Measurements from ENCODE around the gene FARSB.

FARSB gene

DNA sequence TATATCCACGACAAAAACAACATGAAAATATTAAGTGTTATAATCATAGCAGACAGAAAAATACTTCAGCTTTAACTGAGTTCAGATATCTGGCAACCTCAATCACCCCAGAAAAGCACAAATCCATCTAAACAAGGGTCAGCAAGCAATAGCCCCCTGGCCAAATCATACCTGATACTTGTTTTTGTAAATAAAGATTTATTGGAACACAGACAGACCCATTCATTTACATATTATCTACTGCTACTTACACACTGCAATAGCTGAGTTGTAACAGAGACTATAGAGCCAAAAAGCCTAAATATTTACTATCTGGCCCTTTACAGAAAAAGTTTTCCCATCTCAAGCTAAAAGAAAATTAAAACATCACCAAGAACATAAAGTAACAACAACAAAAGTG, 12.8 kb downstream of the FARSB start:
- H3K27ac Mint-ChIP-seq, result no peak overlapping the region

DNA sequence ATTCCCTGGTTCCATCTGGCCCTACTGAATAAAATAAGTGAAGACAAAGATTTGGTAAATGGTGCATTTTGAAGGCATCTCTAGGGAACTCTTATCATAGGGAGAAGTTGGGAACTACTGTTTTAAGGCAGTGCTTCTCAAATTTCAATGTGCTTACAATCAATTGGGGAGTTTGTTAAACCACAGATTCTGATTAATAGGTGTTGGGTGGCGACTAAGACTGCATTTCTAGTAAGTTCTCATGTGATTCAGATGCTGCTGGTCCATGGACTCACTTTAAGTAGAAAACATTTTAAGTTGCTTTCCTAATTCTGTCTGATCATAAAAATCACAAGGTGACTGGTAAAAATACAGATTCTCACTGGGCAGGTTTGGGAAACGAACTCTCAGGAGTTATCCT, 14.6 kb downstream of the FARSB start:
- no peak overlapping the region for H3K4me3 Mint-ChIP-seq
- no peak overlapping the region for H3K27ac Mint-ChIP-seq
- ATAC-seq, result no peak
- H3K9me3 Mint-ChIP-seq, result peaks cover 6% of the 10 kb centered on the region
- H3K27me3 Mint-ChIP-seq, result no peaks in the 10 kb centered on the region
- peaks cover 13% of the 10 kb centered on the region for H3K4me1 Mint-ChIP-seq
- peaks cover 76% of the 10 kb centered on the region for H3K36me3 Mint-ChIP-seq

More for the DNA sequence above, 12.8 kb downstream of the FARSB start:
- ATAC-seq, result no peak
- H3K9me3 Mint-ChIP-seq, result peaks cover 4% of the 10 kb centered on the region
- peaks cover 73% of the 10 kb centered on the region for H3K36me3 Mint-ChIP-seq
- no peaks in the 10 kb centered on the region for H3K27me3 Mint-ChIP-seq
- H3K4me3 Mint-ChIP-seq, result no peak overlapping the region
- H3K4me1 Mint-ChIP-seq, result peaks cover 13% of the 10 kb centered on the region

DNA sequence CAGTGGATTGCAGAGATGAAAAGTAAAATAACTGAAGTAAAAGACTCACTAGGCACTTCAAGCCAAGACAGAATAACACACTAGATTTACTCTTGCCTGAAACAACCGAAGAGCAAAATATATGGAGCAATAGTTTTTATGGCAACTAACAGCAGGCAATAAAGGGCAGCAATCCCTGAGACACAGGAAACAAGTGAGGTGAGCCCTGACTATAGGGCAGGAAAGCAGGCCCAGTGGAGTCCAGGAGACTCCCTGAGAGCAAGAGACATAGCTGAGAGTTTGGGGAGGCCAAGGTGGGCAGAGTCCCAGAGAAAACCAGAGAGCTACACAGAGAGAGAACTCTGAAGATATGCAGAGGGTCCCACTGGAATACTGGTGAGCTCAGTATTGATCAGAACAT, 18.8 kb downstream of the FARSB start:
- Mint-ChIP-seq H3K27me3 (no peaks in the 10 kb centered on the region), H3K4me1 (no peaks in the 10 kb centered on the region), H3K27ac (no peak overlapping the region), H3K4me3 (no peak overlapping the region), H3K36me3 (peaks cover 61% of the 10 kb centered on the region), H3K9me3 (peaks cover 6% of the 10 kb centered on the region)
- ATAC-seq, result no peak

DNA sequence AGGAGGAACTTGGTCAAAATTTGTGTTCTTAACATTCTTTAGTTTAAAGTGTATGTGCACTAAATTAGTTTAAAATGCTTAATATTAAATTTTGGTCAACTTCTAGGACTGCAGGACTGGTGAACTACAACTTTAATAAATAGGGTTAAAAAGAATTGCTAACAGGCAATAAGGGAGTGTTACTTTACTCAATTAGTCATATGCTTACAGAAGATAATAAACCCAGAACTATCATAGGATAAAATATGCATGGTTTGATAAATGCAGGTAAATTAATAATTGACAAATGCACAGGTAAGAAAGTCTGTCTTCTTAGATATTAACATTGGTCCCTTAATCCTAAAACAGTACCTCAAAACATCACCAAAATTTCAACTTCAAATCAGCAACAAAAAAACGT, 20.6 kb downstream of the FARSB start:
- H3K36me3 Mint-ChIP-seq, result peaks cover 59% of the 10 kb centered on the region
- H3K4me1 Mint-ChIP-seq, result no peaks in the 10 kb centered on the region
- no peaks in the 10 kb centered on the region for H3K27me3 Mint-ChIP-seq
- no peak for ATAC-seq
- no peak overlapping the region for H3K4me3 Mint-ChIP-seq
- peak overlapping the region; percentile 51 for H3K27ac Mint-ChIP-seq
- H3K9me3 Mint-ChIP-seq, result peaks cover 6% of the 10 kb centered on the region

DNA sequence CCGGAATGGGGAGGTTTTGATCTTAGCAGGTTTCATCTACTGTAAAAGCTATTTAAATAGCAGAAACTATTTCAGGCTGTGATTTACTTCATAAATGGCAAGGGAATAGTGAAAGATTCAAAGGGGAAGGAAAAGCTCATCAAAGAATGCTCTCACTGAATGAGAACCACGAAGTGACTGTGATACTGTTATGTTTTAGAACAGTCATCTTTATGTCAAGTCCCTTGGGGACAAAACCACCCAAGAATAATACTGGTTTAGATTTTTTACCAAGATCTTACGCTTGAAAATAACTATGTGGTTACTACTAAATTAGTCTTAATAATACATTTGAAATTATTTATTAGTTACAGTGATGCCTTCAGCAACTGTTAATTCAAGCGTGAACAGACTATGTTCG, 28.1 kb downstream of the FARSB start:
- no peaks in the 10 kb centered on the region for H3K27me3 Mint-ChIP-seq
- no peaks in the 10 kb centered on the region for H3K9me3 Mint-ChIP-seq
- H3K36me3 Mint-ChIP-seq, result peaks cover 42% of the 10 kb centered on the region
- ATAC-seq, result no peak
- no peak overlapping the region for H3K27ac Mint-ChIP-seq
- H3K4me3 Mint-ChIP-seq, result no peak overlapping the region
- H3K4me1 Mint-ChIP-seq, result no peaks in the 10 kb centered on the region

DNA sequence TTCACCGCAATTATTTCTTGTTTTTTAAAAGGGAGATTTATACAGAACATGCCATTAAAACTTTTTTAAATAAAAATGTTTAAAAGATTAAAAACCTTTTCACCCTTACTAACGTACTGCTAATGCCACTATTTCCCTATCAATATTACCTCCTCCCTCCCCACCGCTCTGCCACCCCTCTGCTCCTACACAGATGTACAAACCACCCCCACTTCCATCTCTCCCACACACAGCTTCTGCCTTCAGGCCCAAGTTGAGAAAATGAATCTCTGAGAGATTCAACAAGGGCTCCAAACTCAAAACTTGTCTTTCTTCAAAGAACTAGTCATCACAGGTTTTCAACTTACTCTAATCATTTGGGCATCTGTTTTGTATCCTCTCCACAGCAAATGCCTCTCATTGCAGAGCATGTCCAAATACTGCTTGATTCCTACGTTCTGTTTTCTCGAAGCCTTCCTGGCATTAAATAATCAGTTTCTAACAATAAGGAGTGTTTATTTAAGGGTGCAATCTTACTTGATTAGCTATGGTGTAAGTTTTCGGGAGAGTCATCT, 32.1 kb downstream of the FARSB start:
- H3K4me1 Mint-ChIP-seq, result no peaks in the 10 kb centered on the region
- ATAC-seq, result no peak
- no peaks in the 10 kb centered on the region for H3K27me3 Mint-ChIP-seq
- peaks cover 37% of the 10 kb centered on the region for H3K36me3 Mint-ChIP-seq
- no peak overlapping the region for H3K4me3 Mint-ChIP-seq
- no peaks in the 10 kb centered on the region for H3K9me3 Mint-ChIP-seq
- H3K27ac Mint-ChIP-seq, result no peak overlapping the region

DNA sequence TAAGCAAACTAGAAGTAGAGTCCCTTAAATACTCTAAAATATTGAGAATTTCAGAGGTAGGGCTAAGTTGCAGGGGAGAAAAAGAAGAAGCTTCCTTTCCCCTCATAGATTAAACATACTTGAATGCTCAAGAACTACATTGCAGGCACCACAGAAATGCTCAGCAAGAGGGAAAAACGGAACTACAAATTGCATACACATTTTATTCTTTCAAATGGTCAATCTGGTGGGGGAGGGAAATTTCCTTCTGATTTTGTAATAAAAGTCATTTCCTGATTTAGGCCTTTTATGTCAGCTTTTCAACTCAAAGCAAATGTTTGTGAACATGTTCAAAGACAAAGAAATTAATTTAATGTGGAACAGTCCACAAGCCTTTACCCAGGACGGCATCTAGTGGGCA, 33.0 kb downstream of the FARSB start:
- no peak for ATAC-seq
- no peak overlapping the region for H3K27ac Mint-ChIP-seq
- H3K36me3 Mint-ChIP-seq, result peaks cover 37% of the 10 kb centered on the region
- H3K4me3 Mint-ChIP-seq, result no peak overlapping the region
- H3K4me1 Mint-ChIP-seq, result no peaks in the 10 kb centered on the region
- H3K27me3 Mint-ChIP-seq, result no peaks in the 10 kb centered on the region
- H3K9me3 Mint-ChIP-seq, result no peaks in the 10 kb centered on the region

DNA sequence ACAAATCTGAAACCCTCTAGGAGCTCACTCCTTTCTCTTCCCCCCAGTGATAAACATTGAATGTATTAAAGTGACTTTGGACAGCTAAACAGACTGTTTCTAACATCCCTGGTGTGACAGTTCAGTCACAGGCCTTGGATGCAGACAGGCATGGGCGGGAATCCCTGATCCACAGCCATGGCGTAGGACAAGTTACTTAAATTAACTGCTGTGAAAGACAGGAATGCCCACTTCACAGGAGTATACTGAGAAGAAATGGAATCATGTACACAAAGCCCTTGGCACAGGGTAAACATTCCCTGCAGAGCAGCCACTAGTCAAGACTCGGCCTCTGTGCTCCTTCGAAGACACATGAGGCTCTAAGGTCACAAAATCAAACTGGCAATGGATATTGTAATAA, 34.0 kb downstream of the FARSB start:
- peaks cover 27% of the 10 kb centered on the region for H3K36me3 Mint-ChIP-seq
- no peaks in the 10 kb centered on the region for H3K4me1 Mint-ChIP-seq
- ATAC-seq, result no peak
- H3K27ac Mint-ChIP-seq, result no peak overlapping the region
- H3K27me3 Mint-ChIP-seq, result no peaks in the 10 kb centered on the region
- no peaks in the 10 kb centered on the region for H3K9me3 Mint-ChIP-seq
- H3K4me3 Mint-ChIP-seq, result no peak overlapping the region

DNA sequence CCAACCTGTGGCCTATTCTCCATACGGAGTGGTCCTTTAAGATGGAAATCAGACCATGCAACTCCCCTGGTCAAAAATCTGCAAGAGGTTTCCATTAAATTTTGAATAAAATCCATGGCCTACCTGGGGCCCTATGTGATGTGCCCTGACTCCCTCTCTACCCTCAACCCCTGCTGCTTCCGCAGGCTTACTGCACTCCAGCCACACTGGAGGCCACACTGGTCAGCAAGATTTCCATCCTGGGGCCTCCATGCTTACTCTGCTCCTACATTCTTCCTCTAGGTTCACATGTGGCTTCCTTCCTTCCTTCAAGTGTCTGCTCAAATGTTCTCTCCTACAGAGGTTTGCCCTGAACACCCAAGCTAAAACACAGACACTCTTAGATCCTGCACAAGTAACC, 40.6 kb downstream of the FARSB start:
- Mint-ChIP-seq H3K36me3 (peaks cover 28% of the 10 kb centered on the region), H3K4me1 (no peaks in the 10 kb centered on the region), H3K9me3 (no peaks in the 10 kb centered on the region), H3K27ac (no peak overlapping the region), H3K4me3 (no peak overlapping the region), H3K27me3 (no peaks in the 10 kb centered on the region)
- ATAC-seq, result no peak

DNA sequence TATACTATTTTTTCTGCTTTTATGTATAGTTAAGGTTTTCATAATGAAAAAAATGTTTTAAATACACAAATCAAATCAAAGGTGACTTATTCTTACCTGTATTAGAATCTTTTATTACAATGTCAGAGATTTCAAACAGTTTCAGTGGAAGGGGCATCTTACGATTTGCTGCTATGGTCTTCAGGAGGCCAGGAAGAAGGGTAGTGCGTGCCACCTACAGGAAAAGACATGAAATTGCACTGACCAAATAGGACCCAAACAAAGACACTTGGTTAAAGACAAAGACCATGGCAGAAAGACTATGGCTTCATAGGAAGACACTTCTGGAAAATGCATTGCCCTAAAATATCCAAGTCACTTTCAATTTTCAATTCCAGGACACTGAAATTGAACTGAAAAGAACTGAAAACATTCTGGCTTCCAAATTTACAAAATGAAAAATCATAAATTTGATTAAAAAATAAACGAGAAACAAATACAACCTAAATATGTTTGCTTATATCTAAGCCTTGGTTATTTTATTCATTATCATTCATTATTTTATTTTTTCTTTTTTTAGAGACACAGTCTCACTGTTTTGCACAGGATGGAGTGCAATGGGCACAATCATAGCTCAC, 42.1 kb downstream of the FARSB start:
- ATAC-seq, result peak; percentile 66
- no peak overlapping the region for H3K27ac Mint-ChIP-seq

DNA sequence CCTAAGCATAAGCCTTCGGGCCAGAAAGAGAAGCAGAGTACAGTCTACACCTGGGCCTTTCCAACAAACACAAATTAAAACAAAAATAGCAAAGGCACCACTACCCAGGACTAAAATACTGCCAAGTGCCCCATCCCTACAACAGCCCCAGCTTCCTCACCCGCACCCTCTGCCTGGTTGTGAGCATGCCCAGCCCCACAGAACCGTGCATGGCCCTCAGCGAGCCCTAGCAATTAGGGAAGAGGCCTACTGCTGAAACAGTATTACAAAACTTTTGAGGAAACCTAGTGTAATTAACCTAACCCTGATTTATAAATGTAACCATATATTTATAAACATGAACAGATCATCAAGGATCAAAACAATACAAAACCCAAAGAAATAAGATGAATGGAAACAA, 44.2 kb downstream of the FARSB start:
- no peak overlapping the region for H3K27ac Mint-ChIP-seq
- H3K9me3 Mint-ChIP-seq, result no peaks in the 10 kb centered on the region
- H3K4me3 Mint-ChIP-seq, result no peak overlapping the region
- peaks cover 30% of the 10 kb centered on the region for H3K36me3 Mint-ChIP-seq
- no peak for ATAC-seq
- H3K4me1 Mint-ChIP-seq, result no peaks in the 10 kb centered on the region
- no peaks in the 10 kb centered on the region for H3K27me3 Mint-ChIP-seq

More for the DNA sequence above, 42.1 kb downstream of the FARSB start:
- no peak overlapping the region for H3K4me3 Mint-ChIP-seq
- H3K36me3 Mint-ChIP-seq, result peaks cover 22% of the 10 kb centered on the region
- no peaks in the 10 kb centered on the region for H3K9me3 Mint-ChIP-seq
- no peaks in the 10 kb centered on the region for H3K4me1 Mint-ChIP-seq
- no peaks in the 10 kb centered on the region for H3K27me3 Mint-ChIP-seq

DNA sequence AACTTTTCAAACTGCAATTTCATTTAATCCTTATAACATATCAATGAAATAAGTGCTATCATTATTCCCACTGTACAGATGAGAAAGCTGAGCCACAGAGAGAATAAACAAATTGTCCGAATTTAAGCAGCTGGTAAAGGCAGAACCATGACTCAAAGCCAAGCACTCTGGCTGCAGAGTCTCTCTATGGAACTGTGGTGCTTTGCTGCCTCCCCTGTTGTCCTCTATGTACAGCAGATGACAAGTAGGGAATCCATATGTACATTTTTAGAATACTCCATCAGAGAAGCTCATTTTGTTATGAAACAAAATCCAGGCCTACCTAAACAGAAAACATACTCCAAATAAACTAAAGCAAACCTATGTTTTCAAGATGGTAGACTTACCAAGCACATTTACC, 45.1 kb downstream of the FARSB start:
- Mint-ChIP-seq H3K4me1 (no peaks in the 10 kb centered on the region), H3K27me3 (no peaks in the 10 kb centered on the region), H3K9me3 (no peaks in the 10 kb centered on the region), H3K36me3 (peaks cover 28% of the 10 kb centered on the region), H3K4me3 (no peak overlapping the region), H3K27ac (no peak overlapping the region)
- no peak for ATAC-seq

DNA sequence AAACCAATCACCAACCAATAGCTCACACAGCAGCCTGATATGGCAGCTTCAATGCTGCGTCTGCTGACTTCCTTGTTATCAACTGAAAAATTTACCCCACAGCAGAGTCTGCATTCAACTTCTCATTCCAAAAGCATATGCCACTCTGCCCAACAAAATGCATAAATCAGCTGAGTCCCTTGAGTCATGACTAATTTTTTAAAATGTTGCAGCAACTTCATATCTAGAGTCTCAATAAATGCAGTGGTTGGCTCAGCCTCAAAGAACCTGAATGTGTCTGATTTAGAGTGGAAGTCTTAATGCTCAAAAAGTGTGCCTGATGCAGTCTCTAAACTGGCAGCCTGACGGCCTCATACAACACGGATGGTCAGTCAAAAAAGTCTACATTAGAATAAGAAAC, 46.5 kb downstream of the FARSB start:
- H3K27me3 Mint-ChIP-seq, result no peaks in the 10 kb centered on the region
- no peak overlapping the region for H3K4me3 Mint-ChIP-seq
- no peaks in the 10 kb centered on the region for H3K4me1 Mint-ChIP-seq
- no peak overlapping the region for H3K27ac Mint-ChIP-seq
- no peaks in the 10 kb centered on the region for H3K9me3 Mint-ChIP-seq
- no peak for ATAC-seq
- H3K36me3 Mint-ChIP-seq, result peaks cover 31% of the 10 kb centered on the region

DNA sequence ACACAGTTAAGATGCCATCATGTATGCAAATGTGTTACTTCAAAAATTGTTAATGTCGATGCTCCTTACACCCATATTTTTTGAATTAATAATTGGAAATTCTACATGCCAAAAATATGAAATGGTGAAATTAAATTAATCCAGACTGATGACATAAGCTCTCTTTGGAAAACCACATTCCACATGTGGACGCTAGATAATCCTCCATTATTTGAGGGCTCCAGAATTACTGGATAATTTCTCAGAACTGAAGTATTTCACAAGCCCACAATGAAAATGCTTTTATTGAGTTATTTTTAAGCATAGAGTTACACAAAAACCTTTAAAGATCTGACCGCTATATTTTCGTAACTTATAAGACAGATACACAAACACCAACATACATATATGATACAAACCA, 47.8 kb downstream of the FARSB start:
- Mint-ChIP-seq H3K9me3 (no peaks in the 10 kb centered on the region), H3K27me3 (no peaks in the 10 kb centered on the region), H3K27ac (no peak overlapping the region), H3K4me1 (no peaks in the 10 kb centered on the region), H3K36me3 (peaks cover 31% of the 10 kb centered on the region), H3K4me3 (no peak overlapping the region)
- no peak for ATAC-seq

DNA sequence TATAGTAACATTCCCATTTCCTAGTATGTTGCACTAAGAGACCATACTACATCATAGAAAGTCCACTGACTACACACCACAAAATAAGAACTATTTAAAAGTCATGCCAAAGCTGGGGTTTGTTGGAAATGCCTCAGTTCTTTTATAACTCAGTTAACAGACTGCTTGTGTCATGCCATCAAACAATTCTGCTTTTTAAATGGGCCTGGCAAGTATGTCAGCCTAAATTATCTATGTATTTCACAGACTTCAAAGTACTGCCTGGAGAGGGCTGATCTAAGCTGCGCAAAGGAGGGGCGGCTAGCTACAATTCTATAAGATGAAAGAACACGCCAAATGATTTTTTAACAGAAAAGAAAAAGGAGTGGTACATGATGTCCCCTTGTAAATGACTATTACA, 49.6 kb downstream of the FARSB start:
- ATAC-seq, result no peak
- Mint-ChIP-seq H3K27me3 (no peaks in the 10 kb centered on the region), H3K4me3 (no peak overlapping the region), H3K4me1 (no peaks in the 10 kb centered on the region), H3K36me3 (peaks cover 38% of the 10 kb centered on the region), H3K27ac (no peak overlapping the region), H3K9me3 (no peaks in the 10 kb centered on the region)

DNA sequence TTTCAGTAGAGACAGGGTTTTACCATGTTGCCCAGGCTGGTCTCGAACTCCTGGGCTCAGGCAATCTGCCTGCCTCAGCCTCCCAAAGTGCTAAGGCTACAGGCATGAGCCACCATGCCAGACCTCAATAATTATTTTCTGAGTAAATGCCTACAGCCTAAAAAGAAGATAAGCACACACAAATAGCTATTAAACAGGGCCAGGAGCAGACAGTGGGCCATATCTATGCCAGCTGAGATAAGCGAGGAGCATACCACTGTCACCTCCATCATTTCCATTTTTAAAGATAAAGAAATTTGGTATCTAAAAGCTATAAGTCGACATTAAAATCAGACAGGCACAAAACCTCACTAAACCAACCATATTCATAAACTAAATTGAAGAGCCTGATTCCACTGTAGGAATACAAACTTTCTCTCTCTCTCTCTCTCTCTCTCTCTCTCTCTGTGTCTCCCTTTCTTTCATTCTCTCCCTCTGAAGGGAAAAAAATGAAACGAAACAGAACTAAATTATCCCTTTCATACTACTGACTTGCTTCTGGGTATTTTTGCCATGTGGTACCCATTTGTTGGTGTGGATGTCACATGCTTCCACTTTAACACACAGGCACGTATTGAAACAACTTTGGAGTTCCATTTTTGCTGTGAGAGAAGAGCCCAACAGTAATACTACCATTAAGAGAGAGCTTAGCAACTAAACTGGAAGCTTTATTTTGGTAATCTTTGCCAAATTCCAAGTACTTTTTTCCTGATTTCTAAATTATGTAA, 51.0 kb downstream of the FARSB start:
- Mint-ChIP-seq H3K4me1 (no peaks in the 10 kb centered on the region), H3K27ac (no peak overlapping the region), H3K4me3 (no peak overlapping the region), H3K9me3 (no peaks in the 10 kb centered on the region), H3K27me3 (no peaks in the 10 kb centered on the region), H3K36me3 (peaks cover 33% of the 10 kb centered on the region)
- no peak for ATAC-seq
